HG02759 (cell line): ENCODE measurements around the gene DCTD.

Experiments
- ATAC-seq: cut with Tn5 transposase; IDR thresholded peaks from one replicate; pipeline ENCODE4 v1.9.1; 2021; ENCODE audit warnings: mild to moderate bottlenecking, moderate library complexity; ENCODE audit not compliant: unreplicated experiment

The DCTD gene

DNA sequence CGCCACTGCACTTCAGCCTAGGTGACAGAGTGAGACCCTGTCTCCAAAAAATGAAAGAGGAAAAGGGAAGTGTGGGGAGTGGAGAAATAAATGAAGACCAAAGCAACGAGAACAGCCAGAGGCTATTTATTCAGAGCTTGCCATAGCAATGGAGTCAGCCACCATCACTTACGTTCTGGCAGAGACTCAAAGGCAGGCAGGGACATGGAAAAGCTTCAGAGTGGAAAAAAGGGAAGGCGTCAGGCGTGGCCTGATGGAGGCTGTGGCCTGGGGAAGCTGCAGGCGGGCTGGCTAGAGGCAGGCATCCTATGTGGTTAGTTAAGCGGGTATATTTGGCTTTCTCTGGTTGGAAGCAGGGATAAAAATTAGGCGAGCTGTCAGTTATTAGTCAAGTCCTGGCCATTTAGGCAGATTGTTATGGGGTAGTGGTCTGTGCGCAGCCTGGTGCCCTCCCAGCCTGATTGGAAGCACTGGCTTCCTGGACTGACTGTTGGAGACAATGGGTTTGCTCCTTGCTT is 73.3 kb downstream of the DCTD start:
- ATAC-seq = no peak

GRCh38 chr4:182842759-182843390 is 74.3 kb downstream of the DCTD start:
- no peak for ATAC-seq

GRCh38 chr4:182842104-182842600 is 75.0 kb downstream of the DCTD start:
- no peak for ATAC-seq

DNA sequence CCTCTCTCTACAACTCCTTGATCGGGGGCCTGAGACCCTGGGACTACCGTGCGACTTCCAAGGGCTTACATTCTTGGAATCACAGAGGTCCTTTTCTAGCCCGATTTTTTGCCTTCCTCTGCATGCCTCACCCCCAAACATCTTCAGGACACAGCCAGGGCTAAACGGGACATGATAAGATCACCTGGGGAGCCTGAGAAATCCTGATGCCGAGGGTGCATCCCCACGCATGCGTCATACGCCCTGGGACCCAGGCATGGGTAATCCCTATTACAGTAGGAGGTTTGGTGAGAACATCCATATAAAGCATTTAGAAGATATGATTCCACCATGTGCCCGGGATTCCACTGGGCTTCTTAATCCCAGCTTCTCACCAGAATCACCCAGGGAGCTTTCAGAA is 77.1 kb downstream of the DCTD start:
- ATAC-seq = no peak
